Measurements from ENCODE around the gene DLGAP1. TPM values are rescaled to one million over a fixed set of nuclear protein-coding genes. Genes with fewer than 3 reads are reported as not detected.

The DLGAP1 gene
- total and polyA plus RNA-seq, 10 of the 15 experiments (the other 5 are each of a cell fraction or from before 2014, with no cell fraction given) = 0.23 to 27.6 (median 1.9) TPM

DNA sequence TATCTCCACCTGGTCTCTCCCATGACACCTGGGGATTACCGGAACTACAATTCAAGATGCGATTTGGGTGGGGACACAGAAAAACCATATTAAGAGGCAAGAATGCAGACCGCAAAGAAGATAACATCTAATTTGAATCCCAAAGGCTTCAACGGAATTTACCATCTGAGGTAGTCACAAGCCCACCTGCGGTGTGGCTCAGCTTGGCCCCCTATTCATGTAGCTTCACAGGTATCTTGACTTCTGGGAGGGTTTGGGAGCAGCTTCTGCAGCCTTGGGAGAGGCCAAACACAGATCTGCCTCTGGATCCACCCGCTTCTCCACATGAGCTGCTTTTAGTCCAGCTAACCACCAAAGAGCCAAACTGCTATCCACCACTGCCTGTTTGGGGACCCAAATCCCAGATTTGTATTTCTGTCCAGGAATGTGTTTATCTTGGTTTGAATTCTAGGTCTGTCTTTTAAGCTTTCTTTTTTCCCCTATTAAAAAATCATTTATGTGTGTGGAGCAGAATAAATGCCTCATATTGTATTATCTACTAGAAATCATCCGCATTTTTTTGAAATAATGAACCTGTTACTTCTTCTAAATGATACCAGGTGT lies 247.6 kb downstream of the DLGAP1 start:
- in situ Hi-C loops (cut with MboI) = no loop called here
- intact Hi-C loops (cut with micrococcal nuclease; ENCODE audit: unreplicated experiment) = no loop called here
- FAIRE-seq = no peak
- Histone ChIP-seq H3K27me3 (replicated peaks in 1 of 2; ENCODE audit: control insufficient read depth in 2 of 2, insufficient read depth in 2 of 2, low read length in 1 of 2) (no peaks in the 10 kb centered on the region), H3K27ac (ENCODE audit: control insufficient read depth, insufficient read depth) (no peak overlapping the region), H3K36me3 (ENCODE audit: control insufficient read depth in 2 of 2, insufficient read depth in 2 of 2, low read length in 1 of 2) (no peaks in the 10 kb centered on the region), H3K4me2 (ENCODE audit: control insufficient read depth, insufficient read depth) (no peak overlapping the region), H3K9ac (ENCODE audit: control insufficient read depth, insufficient read depth, low read length) (no peak overlapping the region), H3K79me2 (ENCODE audit: control insufficient read depth, insufficient read depth, low read length) (no peaks in the 10 kb centered on the region), H4K20me1 (ENCODE audit: control insufficient read depth, insufficient read depth) (no peaks in the 10 kb centered on the region), H3K4me1 (ENCODE audit: control insufficient read depth, insufficient read depth, low read length) (no peaks in the 10 kb centered on the region), H3K9me3 (replicated peaks; ENCODE audit: control insufficient read depth, insufficient read depth, low read length) (no peaks in the 10 kb centered on the region; the same call in 2 of the 3 replicates), H3K4me3 (no peak overlapping the region), H2AFZ (ENCODE audit: control insufficient read depth, low read depth, low read length) (no peak overlapping the region)
- POLR2A ChIA-PET = interaction anchor here (1.2 kb wide), 1 partner anchor 45 kb away, joined by 3 read pairs; no protein-coding TSS in a partner anchor
- DNase-seq (ENCODE audit: low read depth, low spot score) = no peak
- CTCF ChIA-PET = interaction anchor here (0.6 to 1.9 kb wide), 8 partner anchors 11 to 850 kb away, joined by 3 to 6 read pairs (median 4); no protein-coding TSS in a partner anchor
- BruUV-seq (replicated peaks) = no TSS peak
- SMC1A ChIA-PET (ENCODE audit: uncharacterized antibody, unreplicated experiment) = interaction anchor here (1.0 to 6.3 kb wide), 8 partner anchors 17 to 172 kb away, joined by 3 to 28 read pairs (median 3); no protein-coding TSS in a partner anchor
- 49% methylated on average over 7 of the region's 7 CpGs for WGBS (ENCODE audit: insufficient coverage, insufficient replicate concordance, low lambda C conversion rate, missing lambda C conversion rate)
- RAD21 ChIA-PET (ENCODE audit: unreplicated experiment) = interaction anchor here (0.9 to 1.3 kb wide), 3 partner anchors 25 to 45 kb away, joined by 3 to 5 read pairs (median 5); no protein-coding TSS in a partner anchor
- ATAC-seq = no peak
- TF ChIP-seq, protein P1, sequence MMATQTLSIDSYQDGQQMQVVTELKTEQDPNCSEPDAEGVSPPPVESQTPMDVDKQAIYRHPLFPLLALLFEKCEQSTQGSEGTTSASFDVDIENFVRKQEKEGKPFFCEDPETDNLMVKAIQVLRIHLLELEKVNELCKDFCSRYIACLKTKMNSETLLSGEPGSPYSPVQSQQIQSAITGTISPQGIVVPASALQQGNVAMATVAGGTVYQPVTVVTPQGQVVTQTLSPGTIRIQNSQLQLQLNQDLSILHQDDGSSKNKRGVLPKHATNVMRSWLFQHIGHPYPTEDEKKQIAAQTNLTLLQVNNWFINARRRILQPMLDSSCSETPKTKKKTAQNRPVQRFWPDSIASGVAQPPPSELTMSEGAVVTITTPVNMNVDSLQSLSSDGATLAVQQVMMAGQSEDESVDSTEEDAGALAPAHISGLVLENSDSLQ (IDR thresholded peaks at IDR 0.05) = no peak
- TF ChIP-seq ZZZ3 (IDR thresholded peaks at IDR 0.05; ENCODE audit: control insufficient read depth, insufficient read length, low read depth) (no peak), SMAD1 (IDR thresholded peaks at IDR 0.05; ENCODE audit: low read depth, partially characterized antibody) (no peak), NR2C2 (IDR thresholded peaks at IDR 0.05; ENCODE audit: borderline replicate concordance, control insufficient read depth, insufficient read length, low read depth) (no peak), MTA3 (IDR thresholded peaks at IDR 0.05; ENCODE audit: borderline replicate concordance, low read length) (no peak), HCFC1 (IDR thresholded peaks at IDR 0.05; ENCODE audit: low read length) (no peak), ZNF24 (IDR thresholded peaks at IDR 0.05) (no peak), SMAD5 (IDR thresholded peaks at IDR 0.05; ENCODE audit: low read depth) (no peak), SRF (IDR thresholded peaks at IDR 0.05; ENCODE audit: low read depth in 2 of 2, low read length in 2 of 2) (no peak)
- TF ChIP-seq, protein P2, sequence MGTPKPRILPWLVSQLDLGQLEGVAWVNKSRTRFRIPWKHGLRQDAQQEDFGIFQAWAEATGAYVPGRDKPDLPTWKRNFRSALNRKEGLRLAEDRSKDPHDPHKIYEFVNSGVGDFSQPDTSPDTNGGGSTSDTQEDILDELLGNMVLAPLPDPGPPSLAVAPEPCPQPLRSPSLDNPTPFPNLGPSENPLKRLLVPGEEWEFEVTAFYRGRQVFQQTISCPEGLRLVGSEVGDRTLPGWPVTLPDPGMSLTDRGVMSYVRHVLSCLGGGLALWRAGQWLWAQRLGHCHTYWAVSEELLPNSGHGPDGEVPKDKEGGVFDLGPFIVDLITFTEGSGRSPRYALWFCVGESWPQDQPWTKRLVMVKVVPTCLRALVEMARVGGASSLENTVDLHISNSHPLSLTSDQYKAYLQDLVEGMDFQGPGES (IDR thresholded peaks at IDR 0.05) = no peak
